ENCODE measurements around the gene AGBL4.

The AGBL4 gene

DNA sequence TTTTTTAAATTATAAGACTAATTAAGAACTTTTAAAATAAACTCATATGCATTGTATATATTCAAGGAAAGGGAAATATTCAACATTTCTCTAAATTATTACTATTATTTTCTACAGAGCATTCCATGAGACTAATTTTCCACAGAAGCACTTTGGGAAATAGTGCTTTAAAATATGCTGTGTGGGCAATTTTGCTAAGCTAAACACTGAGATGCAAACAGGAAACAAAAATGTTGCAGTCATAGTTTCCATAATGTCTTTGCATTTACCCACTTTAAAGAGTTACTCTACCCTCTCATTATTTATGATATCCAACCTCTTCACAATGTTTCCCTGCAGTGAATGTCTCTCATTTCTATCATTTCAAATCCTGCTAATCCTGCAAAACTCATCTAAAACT lies 977.4 kb downstream of the AGBL4 start:
- no peak overlapping the region for H3K4me3 ChIP-seq (replicated peaks; ENCODE audit: low read depth, low read length)
- no peak for DNase-seq (ENCODE audit: low read depth)
- TF ChIP-seq, protein P1, sequence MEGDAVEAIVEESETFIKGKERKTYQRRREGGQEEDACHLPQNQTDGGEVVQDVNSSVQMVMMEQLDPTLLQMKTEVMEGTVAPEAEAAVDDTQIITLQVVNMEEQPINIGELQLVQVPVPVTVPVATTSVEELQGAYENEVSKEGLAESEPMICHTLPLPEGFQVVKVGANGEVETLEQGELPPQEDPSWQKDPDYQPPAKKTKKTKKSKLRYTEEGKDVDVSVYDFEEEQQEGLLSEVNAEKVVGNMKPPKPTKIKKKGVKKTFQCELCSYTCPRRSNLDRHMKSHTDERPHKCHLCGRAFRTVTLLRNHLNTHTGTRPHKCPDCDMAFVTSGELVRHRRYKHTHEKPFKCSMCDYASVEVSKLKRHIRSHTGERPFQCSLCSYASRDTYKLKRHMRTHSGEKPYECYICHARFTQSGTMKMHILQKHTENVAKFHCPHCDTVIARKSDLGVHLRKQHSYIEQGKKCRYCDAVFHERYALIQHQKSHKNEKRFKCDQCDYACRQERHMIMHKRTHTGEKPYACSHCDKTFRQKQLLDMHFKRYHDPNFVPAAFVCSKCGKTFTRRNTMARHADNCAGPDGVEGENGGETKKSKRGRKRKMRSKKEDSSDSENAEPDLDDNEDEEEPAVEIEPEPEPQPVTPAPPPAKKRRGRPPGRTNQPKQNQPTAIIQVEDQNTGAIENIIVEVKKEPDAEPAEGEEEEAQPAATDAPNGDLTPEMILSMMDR (IDR thresholded peaks at IDR 0.05; ENCODE audit: low read length, missing control alignments): no peak

DNA sequence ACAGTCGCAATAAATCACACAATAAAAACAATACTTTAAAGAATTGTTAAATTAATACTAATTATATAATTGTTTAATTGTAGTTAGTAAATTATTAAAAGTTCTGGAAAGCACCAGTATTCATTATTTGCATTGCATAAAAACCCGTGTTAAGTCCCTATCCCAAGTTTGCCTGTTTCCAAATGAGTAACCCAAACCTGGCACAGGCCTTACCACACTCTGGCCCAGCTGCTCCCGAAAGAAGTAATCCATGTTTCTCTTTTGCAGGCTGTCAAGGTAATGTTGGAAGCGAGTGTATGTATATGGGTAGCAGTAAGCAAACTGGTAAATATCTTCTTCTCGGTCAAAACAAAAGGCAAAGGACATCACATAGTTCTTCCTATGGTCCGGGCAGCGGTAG lies 978.4 kb downstream of the AGBL4 start:
- DNase-seq (ENCODE audit: low read depth): no peak
- H3K4me3 ChIP-seq (replicated peaks; ENCODE audit: low read depth, low read length): no peak overlapping the region
- TF ChIP-seq, protein P1 (IDR thresholded peaks at IDR 0.05; ENCODE audit: low read length, missing control alignments): no peak

DNA sequence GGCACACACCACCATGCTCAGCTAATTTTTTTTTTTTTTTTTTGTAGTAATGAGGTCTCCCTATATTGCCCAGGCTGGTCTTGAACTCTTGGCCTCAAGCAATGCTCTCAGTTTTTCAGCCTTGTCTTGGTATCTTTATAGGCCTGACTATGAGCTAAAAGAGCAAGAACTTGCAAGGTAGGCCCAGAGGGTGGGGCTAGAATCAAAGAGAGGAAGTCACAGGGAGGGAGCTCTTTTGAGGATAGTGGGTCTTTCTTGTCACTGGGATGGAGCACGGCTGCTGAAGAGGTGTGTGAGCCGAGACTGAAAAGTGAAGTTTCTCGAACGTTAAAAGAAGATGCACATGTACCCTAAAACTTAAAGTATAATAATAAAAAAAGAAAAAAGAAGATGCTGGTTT lies 987.1 kb downstream of the AGBL4 start:
- TF ChIP-seq, protein P1 (IDR thresholded peaks at IDR 0.05; ENCODE audit: low read length, missing control alignments): no peak
- DNase-seq (ENCODE audit: low read depth): no peak

DNA sequence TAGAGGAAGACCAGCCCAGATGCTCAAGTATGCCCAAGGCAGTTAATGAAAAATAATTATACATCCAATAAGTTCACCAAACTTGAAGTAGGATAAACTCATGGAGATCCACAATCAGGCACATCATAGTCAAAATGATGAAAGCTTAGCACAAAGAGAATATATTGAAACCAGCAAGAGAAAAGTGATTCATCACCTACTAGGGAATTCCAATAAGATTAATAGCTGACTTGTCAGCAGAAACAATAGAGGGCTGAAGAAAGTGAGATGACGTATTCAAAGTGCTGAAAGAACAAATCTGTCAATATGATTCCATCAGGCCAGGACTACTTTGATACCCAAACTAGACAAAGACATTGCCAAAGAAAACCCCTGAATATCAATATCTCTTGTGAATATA lies 995.4 kb downstream of the AGBL4 start:
- TF ChIP-seq, protein P1 (IDR thresholded peaks at IDR 0.05; ENCODE audit: low read length, missing control alignments): no peak
- H3K4me3 ChIP-seq (replicated peaks; ENCODE audit: low read depth, low read length): no peak overlapping the region
- no peak for DNase-seq (ENCODE audit: low read depth)

More for the DNA sequence above, 987.1 kb downstream of the AGBL4 start:
- no peak overlapping the region for H3K4me3 ChIP-seq (replicated peaks; ENCODE audit: low read depth, low read length)

DNA sequence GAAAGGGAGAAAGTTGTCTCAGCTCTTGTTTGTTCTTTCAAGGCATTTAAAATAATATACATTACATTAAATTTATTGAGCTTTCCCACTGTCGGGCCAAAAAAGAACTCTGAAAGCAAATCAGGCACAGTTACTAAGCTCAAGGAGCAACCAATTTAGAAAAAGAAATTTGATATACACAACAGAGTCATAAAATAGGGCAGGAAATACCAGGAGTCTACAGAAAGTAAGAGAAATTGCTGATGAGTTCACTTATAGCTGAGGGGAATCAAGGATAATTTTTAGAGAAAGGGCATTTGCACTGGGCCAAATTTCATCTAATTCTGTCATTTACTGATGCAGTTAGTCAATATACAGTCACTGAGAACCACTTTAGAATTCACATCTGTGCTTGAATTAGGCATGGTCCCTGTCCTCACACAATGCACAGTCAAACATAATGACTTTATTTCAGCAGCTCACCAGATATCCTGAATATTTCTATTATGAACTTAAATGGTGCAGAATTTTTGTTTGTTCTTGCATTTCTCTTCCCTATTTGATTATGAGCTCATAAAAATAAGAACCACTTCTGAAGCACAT lies 997.4 kb downstream of the AGBL4 start:
- no peak overlapping the region for H3K4me3 ChIP-seq (replicated peaks; ENCODE audit: low read depth, low read length)
- TF ChIP-seq, protein P1 (IDR thresholded peaks at IDR 0.05; ENCODE audit: low read length, missing control alignments): no peak
- DNase-seq (ENCODE audit: low read depth): no peak

DNA sequence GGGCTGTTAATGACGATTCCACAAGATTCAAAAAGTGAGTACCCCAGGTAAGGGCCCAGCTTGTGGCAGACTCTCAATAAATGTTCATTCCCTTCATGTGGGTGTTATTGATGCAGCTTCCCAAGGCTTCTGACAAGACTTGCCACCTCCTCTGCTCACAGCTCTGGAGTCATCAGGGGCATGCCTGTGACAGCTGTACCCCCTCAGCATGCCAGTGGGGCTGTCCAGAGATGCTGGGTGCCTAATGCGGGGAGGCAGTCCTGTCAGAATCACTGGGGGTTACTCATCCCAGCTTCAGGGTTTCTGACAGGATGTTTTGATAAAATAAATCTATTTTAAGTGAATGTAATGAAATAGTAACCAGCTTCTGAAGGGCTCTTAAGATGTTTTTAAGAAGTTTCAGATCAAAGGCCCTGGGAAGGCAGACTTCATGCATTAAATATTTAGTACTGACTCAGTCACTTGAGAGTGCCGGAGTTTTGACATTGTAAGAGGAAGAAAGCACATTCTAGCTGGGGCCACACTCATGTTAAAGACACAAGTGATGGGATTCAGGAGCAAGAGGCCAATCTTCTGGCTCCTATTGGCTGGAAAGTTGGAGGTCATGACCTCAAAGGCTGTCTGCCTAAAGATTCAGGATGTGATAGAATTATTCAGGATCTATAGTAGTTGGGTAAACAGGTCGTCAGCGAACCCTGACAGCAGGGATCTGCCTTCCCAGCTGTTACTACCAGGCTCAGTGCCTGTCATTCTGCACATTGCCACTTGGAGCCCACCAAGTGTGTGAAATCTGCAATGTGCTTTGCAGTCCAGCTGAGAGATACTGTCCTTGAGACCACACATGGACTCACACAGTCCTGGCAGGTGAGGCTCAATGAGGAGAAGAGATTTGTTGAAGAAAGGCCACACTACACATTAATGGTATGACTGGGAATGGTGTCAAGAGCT lies 1007.5 kb downstream of the AGBL4 start:
- H3K4me3 ChIP-seq (replicated peaks; ENCODE audit: low read depth, low read length): no peak overlapping the region
- TF ChIP-seq, protein P1 (IDR thresholded peaks at IDR 0.05; ENCODE audit: low read length, missing control alignments): no peak
- no peak for DNase-seq (ENCODE audit: low read depth)
